ENCODE data around the gene RPS18.

The RPS18 gene

DNA sequence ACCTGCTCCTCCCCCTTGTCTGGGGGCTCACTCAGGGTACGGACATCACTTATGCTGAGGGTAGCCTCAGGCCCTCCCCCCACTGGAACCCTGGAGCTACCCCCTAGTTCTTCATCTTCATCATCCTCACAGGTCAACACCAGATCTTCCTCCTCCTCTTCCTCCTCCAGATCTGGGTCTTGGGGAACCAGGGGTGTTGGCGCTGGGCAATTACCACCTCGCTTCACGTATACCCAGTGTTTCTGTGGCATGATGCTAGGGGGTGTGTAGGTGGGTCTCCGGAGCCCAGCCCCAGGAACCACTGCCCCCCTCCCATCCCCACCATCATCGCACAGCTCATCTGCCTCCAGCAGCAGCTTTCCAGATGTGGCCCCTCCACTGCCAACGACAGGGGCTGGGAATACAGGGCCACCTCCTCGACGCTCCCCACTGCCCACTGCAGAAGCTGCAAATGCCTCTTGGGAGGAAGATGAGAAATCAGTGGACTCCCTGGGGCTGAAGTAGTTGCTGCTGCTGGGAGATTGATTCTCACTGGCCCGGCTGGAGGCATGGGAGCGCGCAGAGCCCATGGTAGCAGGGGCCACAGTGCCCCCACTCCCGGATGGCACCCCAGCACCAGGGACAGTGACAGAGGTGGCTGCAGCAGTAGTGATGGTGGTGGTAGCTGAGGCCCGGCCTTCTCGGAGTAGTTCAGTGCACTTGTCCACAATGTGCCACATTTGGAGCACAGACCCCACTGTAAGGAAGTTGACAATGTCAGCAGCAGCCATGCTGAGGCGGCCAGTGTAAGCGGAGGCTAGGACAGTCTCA, 44.1 kb downstream of the RPS18 start:
- TF ChIP-seq, protein P1, sequence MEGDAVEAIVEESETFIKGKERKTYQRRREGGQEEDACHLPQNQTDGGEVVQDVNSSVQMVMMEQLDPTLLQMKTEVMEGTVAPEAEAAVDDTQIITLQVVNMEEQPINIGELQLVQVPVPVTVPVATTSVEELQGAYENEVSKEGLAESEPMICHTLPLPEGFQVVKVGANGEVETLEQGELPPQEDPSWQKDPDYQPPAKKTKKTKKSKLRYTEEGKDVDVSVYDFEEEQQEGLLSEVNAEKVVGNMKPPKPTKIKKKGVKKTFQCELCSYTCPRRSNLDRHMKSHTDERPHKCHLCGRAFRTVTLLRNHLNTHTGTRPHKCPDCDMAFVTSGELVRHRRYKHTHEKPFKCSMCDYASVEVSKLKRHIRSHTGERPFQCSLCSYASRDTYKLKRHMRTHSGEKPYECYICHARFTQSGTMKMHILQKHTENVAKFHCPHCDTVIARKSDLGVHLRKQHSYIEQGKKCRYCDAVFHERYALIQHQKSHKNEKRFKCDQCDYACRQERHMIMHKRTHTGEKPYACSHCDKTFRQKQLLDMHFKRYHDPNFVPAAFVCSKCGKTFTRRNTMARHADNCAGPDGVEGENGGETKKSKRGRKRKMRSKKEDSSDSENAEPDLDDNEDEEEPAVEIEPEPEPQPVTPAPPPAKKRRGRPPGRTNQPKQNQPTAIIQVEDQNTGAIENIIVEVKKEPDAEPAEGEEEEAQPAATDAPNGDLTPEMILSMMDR (IDR thresholded peaks at IDR 0.05; ENCODE audit: low read depth, low read length, missing control alignments) = no peak
- DNase-seq (ENCODE audit: extremely low read depth, low read depth) = no peak
- H3K4me3 ChIP-seq (replicated peaks; ENCODE audit: low read depth, low read length) = no peak overlapping the region

DNA sequence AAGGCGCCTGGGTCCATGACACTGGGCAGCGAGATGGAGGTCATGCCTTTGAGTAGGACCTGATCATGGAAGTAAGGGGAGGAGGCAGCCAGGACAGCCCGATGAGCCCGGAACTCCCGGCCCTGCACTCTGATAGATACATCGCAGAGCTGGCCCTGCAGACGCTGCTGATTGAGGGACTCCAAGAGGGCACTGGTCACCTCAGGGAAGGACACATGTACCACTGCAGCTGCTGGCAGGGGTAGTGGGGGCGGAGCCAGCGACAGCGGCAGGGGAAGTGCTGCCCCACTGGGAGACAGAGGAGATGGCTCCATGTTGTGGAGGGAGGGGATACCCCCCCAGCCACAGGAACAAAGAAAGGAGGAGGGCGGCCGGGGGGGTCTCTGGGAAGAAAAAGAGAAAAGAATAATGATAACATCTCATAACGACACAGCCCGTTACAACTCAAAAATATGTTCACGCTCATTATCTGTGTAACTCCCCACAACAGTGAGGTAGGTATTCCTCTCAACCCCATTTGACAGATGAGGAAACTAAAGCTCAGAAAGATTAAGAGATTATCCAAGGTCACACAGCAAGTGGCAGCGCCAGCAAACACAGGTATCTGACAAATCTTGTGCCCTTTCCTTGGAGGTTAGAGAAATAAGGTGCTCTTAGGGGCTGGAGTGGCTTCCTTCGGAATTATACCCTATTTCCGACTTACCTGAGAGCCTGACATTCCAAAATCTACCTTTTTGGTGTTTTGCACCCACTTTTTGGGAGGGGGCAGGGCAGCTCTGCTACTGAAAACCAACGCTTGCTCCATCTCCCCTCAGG, 44.9 kb downstream of the RPS18 start:
- peak overlapping the region; percentile 30 for H3K4me3 ChIP-seq (replicated peaks; ENCODE audit: low read depth, low read length)
- DNase-seq (ENCODE audit: extremely low read depth, low read depth) = no peak
- TF ChIP-seq, protein P1 (IDR thresholded peaks at IDR 0.05; ENCODE audit: low read depth, low read length, missing control alignments) = no peak

DNA sequence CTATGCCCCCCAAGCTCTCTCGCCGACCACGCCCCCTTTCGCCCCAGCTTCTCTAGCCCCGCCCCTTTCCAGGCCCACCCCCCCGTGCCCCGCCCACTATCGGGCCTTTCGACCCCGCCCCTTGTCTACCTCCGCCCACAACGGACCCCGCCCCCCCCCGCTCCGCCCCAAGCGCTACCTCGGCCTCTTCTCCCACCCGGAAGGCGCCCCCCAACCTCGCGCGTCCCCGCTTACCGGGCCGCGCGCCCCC, 45.5 kb downstream of the RPS18 start:
- TF ChIP-seq, protein P1 (IDR thresholded peaks at IDR 0.05; ENCODE audit: low read depth, low read length, missing control alignments) = no peak
- DNase-seq (ENCODE audit: extremely low read depth, low read depth) = no peak
- peak overlapping the region; percentile 48 for H3K4me3 ChIP-seq (replicated peaks; ENCODE audit: low read depth, low read length)

DNA sequence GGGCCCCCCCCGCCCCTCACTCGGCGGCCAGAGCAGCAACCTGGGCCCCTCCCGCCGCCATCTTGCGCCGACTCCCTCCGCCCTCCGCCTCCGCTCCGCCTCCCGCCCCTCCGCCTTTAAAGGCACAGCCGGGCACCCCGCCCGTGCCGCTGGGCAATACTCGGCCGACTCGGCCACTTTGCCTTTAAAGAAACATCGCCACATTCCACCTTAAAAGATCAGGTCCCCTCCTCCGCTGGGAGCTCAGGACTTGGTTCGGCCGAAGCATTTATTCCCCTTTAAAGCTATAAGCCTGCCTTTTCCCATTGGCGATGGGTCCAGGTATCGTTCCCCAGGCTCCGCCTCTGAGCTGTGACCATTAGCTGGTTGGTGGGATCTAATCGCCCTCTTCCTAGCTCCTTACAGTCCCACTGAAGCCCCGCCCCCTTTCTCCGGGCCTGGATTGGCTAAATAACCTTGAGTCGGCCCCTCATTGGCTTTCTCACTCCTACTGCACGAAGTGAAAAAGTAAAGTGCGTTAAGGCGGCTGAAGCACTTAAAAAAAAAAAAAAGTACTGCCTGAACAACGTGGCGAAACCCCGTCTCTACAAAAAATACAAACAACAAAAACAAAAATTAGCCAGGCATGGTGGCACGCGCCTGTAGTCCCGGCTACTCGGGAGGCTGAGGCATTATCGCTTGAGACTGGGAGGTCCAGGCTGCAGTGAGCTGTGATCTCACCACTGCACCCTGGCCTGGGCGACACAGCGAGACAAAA, 46.0 kb downstream of the RPS18 start, which contains the start of gene ZBTB22:
Gene ZBTB22 (minus strand): TSS at position 76 of the 757 bp plus-strand sequence. CDS start 828 bp downstream, outside the sequence.
- H3K4me3 ChIP-seq (replicated peaks; ENCODE audit: low read depth, low read length) = peak within 1 kb of the TSS; percentile 48
- TF ChIP-seq, protein P1 (IDR thresholded peaks at IDR 0.05; ENCODE audit: low read depth, low read length, missing control alignments) = no peak
- peak; percentile 97 for DNase-seq (ENCODE audit: extremely low read depth, low read depth)

DNA sequence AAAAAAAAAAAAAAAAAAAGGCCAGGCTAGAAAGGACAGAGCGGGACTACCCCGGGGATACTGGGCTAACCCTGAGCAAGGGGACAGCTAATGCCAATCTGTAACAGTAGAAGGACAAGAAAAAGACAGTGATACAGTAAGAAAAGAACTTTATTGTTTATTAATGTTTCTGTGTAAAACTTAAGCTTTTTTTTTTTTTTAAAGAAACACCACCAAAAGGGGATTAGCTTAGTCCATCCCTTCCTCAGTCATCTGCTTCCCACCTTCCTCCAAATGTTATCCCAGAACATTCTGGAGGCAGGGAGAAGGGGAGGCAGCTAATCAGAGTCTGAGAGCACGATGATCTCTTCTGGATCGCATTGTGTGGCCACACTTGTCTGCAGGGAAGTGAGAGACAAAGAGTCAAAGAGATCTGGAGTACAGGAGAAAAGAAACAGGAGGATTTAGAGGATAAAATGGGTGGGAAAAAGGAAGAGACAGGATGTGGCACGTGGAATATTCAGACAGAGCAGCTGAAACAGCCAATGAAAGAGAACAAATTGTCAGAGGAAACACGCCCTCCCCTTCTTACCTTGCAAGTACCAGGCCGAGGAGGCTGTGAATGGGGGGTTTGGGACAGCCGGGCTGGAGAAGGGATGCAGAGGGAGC, 46.7 kb downstream of the RPS18 start:
- no peak for DNase-seq (ENCODE audit: extremely low read depth, low read depth)
- TF ChIP-seq, protein P1 (IDR thresholded peaks at IDR 0.05; ENCODE audit: low read depth, low read length, missing control alignments) = no peak
- H3K4me3 ChIP-seq (replicated peaks; ENCODE audit: low read depth, low read length) = peak overlapping the region; percentile 48

DNA sequence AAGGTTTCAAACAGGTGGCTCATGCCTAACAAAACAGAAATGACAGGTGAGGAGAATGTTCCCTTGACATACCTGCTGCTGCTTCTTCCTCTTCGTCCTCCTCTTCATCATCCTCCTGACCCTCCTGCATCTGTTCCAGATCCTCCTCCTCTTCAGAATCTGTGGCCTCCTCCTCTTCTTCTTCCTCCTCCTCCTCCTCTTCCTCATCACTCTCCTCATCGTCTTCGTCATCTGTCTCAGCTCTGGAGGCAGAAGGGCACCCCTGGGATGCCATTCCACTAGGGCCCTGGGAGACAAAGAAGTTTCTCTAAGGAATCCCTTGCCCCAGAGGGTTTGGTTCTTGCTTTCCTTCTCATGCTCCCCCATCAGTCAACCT, 48.1 kb downstream of the RPS18 start:
- H3K4me3 ChIP-seq (replicated peaks; ENCODE audit: low read depth, low read length) = peak overlapping the region; percentile 85
- TF ChIP-seq, protein P1 (IDR thresholded peaks at IDR 0.05; ENCODE audit: low read depth, low read length, missing control alignments) = no peak
- no peak for DNase-seq (ENCODE audit: extremely low read depth, low read depth)
